ENCODE results near the gene CMBL.
"Not testable (repeated sequence)": the region's sequence is repeated elsewhere in the genome, so short reads cannot be mapped to it uniquely, and the experiment has no call there.

Gene CMBL

DNA sequence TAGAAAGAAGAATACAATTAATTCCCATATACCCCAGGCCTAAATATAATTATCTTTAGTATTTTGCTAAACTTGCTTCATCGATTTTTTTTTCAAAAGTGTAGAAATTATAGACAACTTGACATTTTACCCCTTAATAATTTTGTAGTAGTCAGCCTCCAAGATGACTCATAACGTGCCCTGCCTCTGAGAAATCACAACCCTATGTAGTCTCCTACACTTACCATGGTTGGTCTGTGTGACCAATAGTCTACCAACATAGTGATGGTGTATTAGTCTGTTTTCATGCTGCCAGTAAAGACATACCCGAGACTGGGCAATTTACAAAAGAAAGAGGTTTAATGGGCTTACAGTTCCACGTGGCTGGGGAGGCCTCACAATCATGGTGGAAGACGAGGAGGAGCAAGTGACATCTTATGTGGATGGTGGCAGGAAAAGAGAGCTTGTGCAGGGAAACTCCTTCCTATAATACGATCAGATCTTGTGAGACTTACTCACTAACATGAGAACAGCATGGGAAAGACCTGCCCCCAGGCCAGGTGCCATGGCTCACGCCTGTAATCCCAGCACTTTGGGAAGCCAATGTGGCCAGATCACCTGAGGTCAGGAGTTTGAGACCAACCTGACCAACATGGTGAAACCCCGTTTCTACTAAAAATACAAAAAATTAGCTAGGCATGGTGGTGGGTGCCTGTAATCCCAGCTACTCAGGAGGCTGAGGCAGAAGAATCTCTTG lies 3.3 kb upstream of the CMBL start:
- not testable (repeated sequence) for DNase-seq (ENCODE audit: insufficient read length, low spot score); FAIRE-seq

DNA sequence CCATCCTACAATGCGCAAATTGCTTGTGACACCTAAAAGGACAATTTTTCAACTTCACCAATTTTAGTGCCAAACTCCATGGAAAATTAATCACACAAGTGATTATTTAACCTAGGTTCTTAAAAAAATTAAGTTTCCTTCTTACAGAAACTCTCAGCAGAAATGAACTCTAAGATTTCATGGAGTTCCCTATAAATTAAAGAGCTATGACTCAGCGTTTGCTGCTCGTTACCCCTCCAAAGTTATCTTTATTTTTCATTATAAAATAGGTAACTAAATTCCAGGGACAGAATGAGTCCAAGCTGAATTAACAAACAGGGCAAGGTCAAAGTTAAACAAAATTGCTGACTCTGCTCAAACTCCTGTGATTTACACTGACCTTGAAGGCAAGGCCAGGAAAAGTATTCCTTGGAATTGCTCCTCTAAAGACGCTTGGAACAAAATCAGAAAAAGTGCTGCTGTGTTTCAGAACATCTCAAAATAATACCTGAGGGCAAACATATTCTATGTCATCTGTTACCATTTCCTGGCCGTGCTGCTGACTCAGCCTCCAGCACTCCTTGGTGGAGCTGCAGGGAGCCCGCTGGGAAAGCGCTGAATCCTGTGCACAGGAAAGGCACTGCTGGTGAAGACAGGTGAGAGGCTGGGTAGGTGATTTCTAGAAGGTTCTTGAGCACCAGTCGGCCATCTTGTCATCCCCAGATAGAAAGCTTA lies 2.5 kb upstream of the CMBL start:
- no peak for FAIRE-seq
- no peak for DNase-seq (ENCODE audit: insufficient read length, low spot score)

- FAIRE-seq (no peak), DNase-seq (ENCODE audit: insufficient read length, low spot score) (no peak)
These were observed 1.1 kb upstream of the CMBL start for GRCh38 chr5:10308844-10309243.

DNA sequence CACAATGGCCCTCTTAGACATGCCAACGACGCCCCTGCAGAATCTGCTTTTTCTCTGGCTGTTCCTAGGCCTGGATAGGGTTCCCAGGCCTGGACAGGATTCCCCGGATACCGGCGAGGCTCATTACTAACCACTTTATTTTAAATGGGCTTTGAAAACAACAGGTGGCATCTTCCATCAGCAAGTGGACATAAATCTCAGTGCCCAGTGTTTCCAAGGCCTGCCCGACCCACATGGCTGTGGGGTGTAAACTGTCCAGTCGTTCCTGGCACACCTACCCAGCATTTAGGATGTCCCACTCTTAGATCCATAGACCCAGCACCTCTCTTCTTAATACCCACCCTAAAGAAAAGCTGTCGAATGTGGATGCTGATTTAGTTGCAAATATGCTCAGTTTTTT lies 896 bp downstream of the CMBL start:
- DNase-seq (ENCODE audit: insufficient read length, low spot score) (no peak), FAIRE-seq (no peak)

- FAIRE-seq: no peak
- no peak for DNase-seq (ENCODE audit: insufficient read length, low spot score)
These were observed 1.6 kb downstream of the CMBL start for GRCh38 chr5:10306114-10306513.

GRCh38 chr5:10304932-10305331 lies 2.8 kb downstream of the CMBL start:
- FAIRE-seq (no peak), DNase-seq (ENCODE audit: insufficient read length, low spot score) (no peak)

- FAIRE-seq (no peak), DNase-seq (ENCODE audit: insufficient read length, low spot score) (no peak)
These were observed 4.0 kb downstream of the CMBL start for GRCh38 chr5:10303699-10304170.

DNA sequence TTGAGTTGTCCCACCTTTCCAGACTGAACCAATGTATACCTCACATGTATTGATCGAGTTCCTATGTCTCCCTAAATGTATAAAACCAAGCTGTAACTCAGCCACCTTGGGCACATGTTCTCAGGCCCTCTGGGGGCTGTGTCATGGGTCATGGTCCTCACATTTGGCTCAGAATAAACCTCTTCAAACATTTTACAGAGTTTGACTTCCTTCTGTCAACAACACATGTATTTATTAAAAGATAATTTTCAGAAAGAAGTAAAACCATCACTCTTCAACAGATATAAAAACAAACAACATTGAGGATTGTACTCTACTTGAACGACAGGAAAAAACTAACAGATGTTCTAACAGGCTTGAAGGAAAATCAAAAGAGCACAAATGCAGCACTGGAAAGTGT lies 4.5 kb downstream of the CMBL start:
- FAIRE-seq (no peak), DNase-seq (ENCODE audit: insufficient read length, low spot score) (no peak)

DNA sequence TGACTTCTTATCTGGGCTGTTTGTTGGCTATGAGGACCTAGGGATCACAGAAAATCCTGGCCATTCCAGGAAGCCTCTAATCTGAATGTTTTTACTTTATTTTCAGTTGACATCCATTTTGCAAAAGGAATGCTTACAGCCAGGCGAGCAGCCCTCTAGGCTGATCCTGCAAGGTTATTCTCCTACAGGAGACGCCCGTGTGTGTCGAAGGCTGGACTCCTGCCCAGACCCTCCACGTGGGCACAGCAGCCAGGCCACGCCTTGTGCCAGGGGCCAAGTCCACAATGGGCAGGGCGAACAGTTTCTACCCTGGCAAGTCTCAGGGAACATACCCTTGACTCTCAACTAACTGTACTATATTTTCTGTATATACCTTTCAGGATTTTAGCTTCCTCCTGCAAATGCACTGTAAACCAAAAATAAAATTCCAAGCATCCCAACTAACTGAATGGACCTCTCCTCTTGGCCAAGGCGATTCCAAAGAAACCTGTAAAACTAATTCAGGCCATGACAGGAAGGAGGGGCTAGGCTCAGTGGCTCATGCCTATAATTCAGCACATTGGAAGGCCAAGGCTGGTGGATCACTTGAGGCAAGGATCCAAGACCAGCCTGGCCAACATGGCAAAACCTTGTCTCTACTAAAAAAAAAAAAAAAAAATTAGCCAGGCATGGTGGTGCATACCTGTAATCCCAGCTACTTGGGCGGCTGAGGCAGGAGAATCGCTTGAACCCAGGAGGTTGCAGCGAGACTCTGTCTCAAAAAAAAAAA lies 5.7 kb downstream of the CMBL start:
- no peak for FAIRE-seq
- DNase-seq (ENCODE audit: insufficient read length, low spot score): no peak

GRCh38 chr5:10301266-10301665 lies 6.4 kb downstream of the CMBL start:
- no peak for DNase-seq (ENCODE audit: insufficient read length, low spot score)
- no peak for FAIRE-seq

- DNase-seq (ENCODE audit: insufficient read length, low spot score) (no peak), FAIRE-seq (no peak)
These were observed 7.5 kb downstream of the CMBL start for GRCh38 chr5:10300246-10300645.

GRCh38 chr5:10297646-10298204 lies 10.0 kb downstream of the CMBL start:
- FAIRE-seq: no peak
- DNase-seq (ENCODE audit: insufficient read length, low spot score): no peak

GRCh38 chr5:10295619-10296326 lies 11.9 kb downstream of the CMBL start:
- FAIRE-seq: no peak
- no peak for DNase-seq (ENCODE audit: insufficient read length, low spot score)

DNA sequence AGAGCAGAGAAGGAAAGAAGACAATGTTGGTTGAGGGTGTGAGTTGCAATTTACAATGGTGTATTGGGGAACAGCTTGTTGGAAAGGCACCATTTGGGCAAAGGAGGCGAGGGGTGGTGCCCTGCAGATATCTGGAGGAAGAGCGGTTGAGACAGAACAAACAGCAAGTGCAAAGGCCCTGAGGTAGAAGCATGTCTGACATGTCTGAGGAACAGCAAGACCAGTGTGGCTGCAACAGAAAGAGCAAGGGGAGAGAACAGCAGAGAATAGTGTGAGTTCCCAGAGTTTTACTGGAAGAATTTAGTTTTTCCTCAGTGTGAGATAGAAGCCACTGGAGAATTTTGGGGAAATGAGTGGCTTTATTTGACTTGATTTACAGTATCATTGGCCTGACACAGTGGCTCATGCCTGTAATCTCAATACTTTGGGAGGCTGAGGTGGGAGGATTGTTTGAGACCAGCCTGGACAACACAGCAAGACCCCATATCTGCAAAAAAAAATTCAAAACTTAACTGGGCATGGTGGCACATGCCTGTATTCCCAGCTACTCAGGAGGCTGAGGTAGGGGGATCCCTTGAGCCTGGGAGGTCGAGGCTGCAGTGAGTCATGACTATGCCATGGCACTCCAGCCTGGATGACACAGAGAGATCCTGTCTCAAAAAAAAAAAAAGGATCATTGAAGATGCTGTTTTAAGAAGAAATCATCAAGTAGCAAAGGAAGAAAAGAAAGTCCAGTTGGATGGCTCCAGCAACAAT lies 13.6 kb downstream of the CMBL start:
- DNase-seq (ENCODE audit: insufficient read length, low spot score) (no peak), FAIRE-seq (no peak)

DNA sequence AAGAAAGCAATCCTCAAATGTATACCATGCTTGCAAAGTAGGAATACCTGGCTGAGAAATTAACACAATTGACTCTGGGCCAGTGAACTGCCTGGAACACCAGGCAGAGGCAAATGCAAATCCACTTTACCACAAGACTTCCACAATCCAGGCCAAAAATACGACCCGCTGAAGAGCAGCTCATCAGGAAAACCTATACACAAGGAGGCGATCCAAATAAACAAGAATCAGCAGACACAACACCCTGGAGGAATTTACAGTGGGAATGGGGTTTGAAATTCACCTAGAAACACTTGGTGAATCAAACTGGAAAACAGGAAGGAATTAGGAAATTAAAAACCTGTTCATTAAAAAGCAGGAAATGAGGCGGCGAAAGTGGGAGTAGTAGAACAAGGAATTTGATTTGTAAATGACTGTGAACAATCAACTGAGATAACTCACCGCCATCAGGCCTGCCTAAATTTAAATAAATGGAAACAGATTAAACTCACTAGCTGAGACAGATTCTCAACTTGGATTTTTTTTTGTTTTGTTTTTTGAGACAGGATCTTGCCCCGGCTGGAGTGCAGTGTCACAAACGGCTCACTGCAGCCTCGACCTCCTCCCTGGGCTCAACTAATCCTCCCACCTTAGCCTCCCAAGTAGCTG lies 15.9 kb downstream of the CMBL start:
- FAIRE-seq (no peak), DNase-seq (ENCODE audit: insufficient read length, low spot score) (no peak)

- FAIRE-seq (no peak), DNase-seq (ENCODE audit: insufficient read length, low spot score) (no peak)
These were observed 17.3 kb downstream of the CMBL start for GRCh38 chr5:10290438-10290837.

- no peak for FAIRE-seq
- no peak for DNase-seq (ENCODE audit: insufficient read length, low spot score)
These were observed 17.7 kb downstream of the CMBL start for GRCh38 chr5:10289991-10290390.

DNA sequence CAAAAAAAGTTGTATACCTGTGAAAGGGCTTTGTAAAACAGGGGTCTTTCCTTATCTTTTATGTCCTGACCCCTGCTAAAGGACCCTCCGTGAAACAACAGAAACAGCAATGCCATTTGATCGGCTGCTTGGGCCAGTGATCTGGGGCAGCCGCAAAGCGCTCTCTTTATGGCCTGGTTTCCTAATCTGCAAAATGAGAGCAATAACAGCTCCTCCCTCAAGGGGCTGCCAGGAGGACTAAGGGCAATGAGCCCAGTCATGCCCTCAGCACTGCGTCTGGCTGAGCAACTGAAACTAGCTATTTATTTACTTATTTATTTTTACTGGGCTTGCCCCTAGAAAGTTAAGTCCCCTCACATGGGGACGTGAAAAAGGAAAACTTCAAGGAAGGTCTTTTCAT lies 18.3 kb downstream of the CMBL start:
- DNase-seq (ENCODE audit: insufficient read length, low spot score): no peak

GRCh38 chr5:10288592-10289219 lies 19.0 kb downstream of the CMBL start:
- FAIRE-seq (peak; percentile 26), DNase-seq (ENCODE audit: insufficient read length, low spot score) (no peak)

More for the DNA sequence above, 18.3 kb downstream of the CMBL start:
- FAIRE-seq: no peak
